Stimulated activated effector memory CD8-positive, alpha-beta T cell treated with anti-CD3 and anti-CD28 coated beads, Interleukin-12 subunit alpha, Interleukin-12 subunit beta, amount 100 ng/mL, for 72 hours (primary cell): Measurements from ENCODE around the gene VEPH1.
"Not testable (repeated sequence)": the region's sequence is repeated elsewhere in the genome, so short reads cannot be mapped to it uniquely, and the experiment has no call there.

Experiments used
- ATAC-seq: fragments of 150-1000 bp; cut with Tn5 transposase; 2 replicates; pipeline ENCODE4 v1.10.0; 2021
- DNase-seq, 2 donors: peaks; one replicate each; pipeline ENCODE4 v3.0.0; 2021 to 2022; ENCODE audit warnings: low spot score in 2 of 2
- H3K27ac Mint-ChIP-seq: one replicate; pipeline ENCODE4 v1.8.0; 2022; ENCODE audit warnings: mild to moderate bottlenecking, mixed read lengths
- H3K36me3 Mint-ChIP-seq: one replicate; pipeline ENCODE4 v1.8.0; 2022; ENCODE audit warnings: mild to moderate bottlenecking, mixed read lengths
- H3K4me1 Mint-ChIP-seq: one replicate; pipeline ENCODE4 v1.8.0; 2022; ENCODE audit warnings: mixed read lengths
- H3K4me3 Mint-ChIP-seq: one replicate; pipeline ENCODE4 v1.8.0; 2022; ENCODE audit warnings: mild to moderate bottlenecking, mixed read lengths
- H3K9me3 Mint-ChIP-seq: one replicate; pipeline ENCODE4 v1.8.0; 2022; ENCODE audit warnings: mixed read lengths

The VEPH1 gene

GRCh38 chr3:157350651-157351050 lies 152.6 kb downstream of the VEPH1 start:
- ATAC-seq, H3K27ac Mint-ChIP-seq, H3K4me3 Mint-ChIP-seq, H3K36me3 Mint-ChIP-seq, DNase-seq, H3K4me1 Mint-ChIP-seq: not testable (repeated sequence)
- H3K9me3 Mint-ChIP-seq: peaks cover 11% of the 10 kb centered on the region

GRCh38 chr3:157348304-157349075 lies 154.7 kb downstream of the VEPH1 start:
- H3K4me3 Mint-ChIP-seq, H3K4me1 Mint-ChIP-seq, H3K9me3 Mint-ChIP-seq, ATAC-seq, H3K36me3 Mint-ChIP-seq, H3K27ac Mint-ChIP-seq, DNase-seq: not testable (repeated sequence)

- DNase-seq (no peak), ATAC-seq (no peak)
- Mint-ChIP-seq H3K4me3 (no peak overlapping the region), H3K4me1 (no peaks in the 10 kb centered on the region), H3K9me3 (peaks cover 12% of the 10 kb centered on the region), H3K36me3 (no peaks in the 10 kb centered on the region), H3K27ac (no peak overlapping the region)
Observed at GRCh38 chr3:157347577-157348303, 155.5 kb downstream of the VEPH1 start.

GRCh38 chr3:157336252-157337009 lies 166.8 kb downstream of the VEPH1 start:
- Mint-ChIP-seq H3K27ac (no peak overlapping the region), H3K4me3 (no peak overlapping the region), H3K4me1 (no peaks in the 10 kb centered on the region), H3K9me3 (no peaks in the 10 kb centered on the region), H3K36me3 (no peaks in the 10 kb centered on the region)
- ATAC-seq (no peak), DNase-seq (no peak)

- H3K4me3 Mint-ChIP-seq: no peak overlapping the region
- no peaks in the 10 kb centered on the region for H3K4me1 Mint-ChIP-seq
- DNase-seq: no peak
- H3K27ac Mint-ChIP-seq: no peak overlapping the region
- H3K36me3 Mint-ChIP-seq: no peaks in the 10 kb centered on the region
- H3K9me3 Mint-ChIP-seq: no peaks in the 10 kb centered on the region
- no peak for ATAC-seq
Observed at GRCh38 chr3:157335233-157336076, 167.8 kb downstream of the VEPH1 start.

GRCh38 chr3:157333551-157333991 lies 169.6 kb downstream of the VEPH1 start:
- Mint-ChIP-seq H3K27ac (no peak overlapping the region), H3K9me3 (no peaks in the 10 kb centered on the region), H3K4me3 (no peak overlapping the region), H3K36me3 (no peaks in the 10 kb centered on the region), H3K4me1 (no peaks in the 10 kb centered on the region)
- DNase-seq: no peak
- no peak for ATAC-seq

- Mint-ChIP-seq H3K4me3 (no peak overlapping the region), H3K36me3 (no peaks in the 10 kb centered on the region), H3K4me1 (no peaks in the 10 kb centered on the region), H3K9me3 (no peaks in the 10 kb centered on the region), H3K27ac (no peak overlapping the region)
- DNase-seq (no peak), ATAC-seq (no peak)
Observed at GRCh38 chr3:157330206-157330605, 173.0 kb downstream of the VEPH1 start.

GRCh38 chr3:157329551-157329950 lies 173.7 kb downstream of the VEPH1 start:
- H3K36me3 Mint-ChIP-seq: no peaks in the 10 kb centered on the region
- no peak overlapping the region for H3K4me3 Mint-ChIP-seq
- no peaks in the 10 kb centered on the region for H3K9me3 Mint-ChIP-seq
- no peak for ATAC-seq
- DNase-seq: no peak
- H3K4me1 Mint-ChIP-seq: no peaks in the 10 kb centered on the region
- no peak overlapping the region for H3K27ac Mint-ChIP-seq

GRCh38 chr3:157327837-157328236 lies 175.4 kb downstream of the VEPH1 start:
- Mint-ChIP-seq H3K36me3 (no peaks in the 10 kb centered on the region), H3K4me3 (no peak overlapping the region), H3K27ac (no peak overlapping the region), H3K9me3 (no peaks in the 10 kb centered on the region), H3K4me1 (no peaks in the 10 kb centered on the region)
- ATAC-seq: no peak
- DNase-seq: no peak

- no peak overlapping the region for H3K4me3 Mint-ChIP-seq
- H3K36me3 Mint-ChIP-seq: no peaks in the 10 kb centered on the region
- H3K9me3 Mint-ChIP-seq: no peaks in the 10 kb centered on the region
- DNase-seq (no peak), ATAC-seq (no peak)
- no peak overlapping the region for H3K27ac Mint-ChIP-seq
- H3K4me1 Mint-ChIP-seq: no peaks in the 10 kb centered on the region
Observed at GRCh38 chr3:157327018-157327417, 176.2 kb downstream of the VEPH1 start.

GRCh38 chr3:157324869-157325268 lies 178.3 kb downstream of the VEPH1 start:
- not testable (repeated sequence) for H3K36me3 Mint-ChIP-seq, H3K4me1 Mint-ChIP-seq, ATAC-seq, H3K9me3 Mint-ChIP-seq, H3K4me3 Mint-ChIP-seq, H3K27ac Mint-ChIP-seq, DNase-seq

GRCh38 chr3:157323360-157323759 lies 179.9 kb downstream of the VEPH1 start:
- no peaks in the 10 kb centered on the region for H3K9me3 Mint-ChIP-seq
- H3K36me3 Mint-ChIP-seq: no peaks in the 10 kb centered on the region
- DNase-seq: no peak
- ATAC-seq: no peak
- H3K4me1 Mint-ChIP-seq: no peaks in the 10 kb centered on the region
- H3K4me3 Mint-ChIP-seq: no peak overlapping the region
- H3K27ac Mint-ChIP-seq: no peak overlapping the region

- H3K4me3 Mint-ChIP-seq: no peak overlapping the region
- no peak for ATAC-seq
- no peak for DNase-seq
- no peaks in the 10 kb centered on the region for H3K4me1 Mint-ChIP-seq
- H3K27ac Mint-ChIP-seq: no peak overlapping the region
- no peaks in the 10 kb centered on the region for H3K36me3 Mint-ChIP-seq
- H3K9me3 Mint-ChIP-seq: no peaks in the 10 kb centered on the region
Observed at GRCh38 chr3:157319672-157320071, 183.5 kb downstream of the VEPH1 start.

- ATAC-seq: no peak
- Mint-ChIP-seq H3K36me3 (no peaks in the 10 kb centered on the region), H3K9me3 (no peaks in the 10 kb centered on the region), H3K4me1 (no peaks in the 10 kb centered on the region), H3K27ac (no peak overlapping the region), H3K4me3 (no peak overlapping the region)
- no peak for DNase-seq
Observed at GRCh38 chr3:157318639-157319288, 184.5 kb downstream of the VEPH1 start.
